Muscle layer of duodenum (tissue), 2 donors: ENCODE measurements around the gene CFAP298.
A peak's percentile ranks its signal among the peaks of the same experiment; 100 is the strongest.

Experiments used
- H3K27ac ChIP-seq: one replicate; pipeline ENCODE4 v1.7.0; 2013; ENCODE audit warnings: mild to moderate bottlenecking, low read length
- H3K27me3 ChIP-seq: one replicate; pipeline ENCODE4 v1.7.0; 2013; ENCODE audit warnings: low read depth, mild to moderate bottlenecking, control low read depth, low read length
- H3K36me3 ChIP-seq, 2 donors: one replicate each; pipeline ENCODE4 v1.7.0; 2013; ENCODE audit warnings: low read length in 2 of 2, control low read depth in 1 of 2, mild to moderate bottlenecking in 1 of 2; ENCODE audit not compliant: insufficient read depth in 2 of 2, control insufficient read depth in 1 of 2
- H3K4me1 ChIP-seq, 2 donors: one replicate each; pipeline ENCODE4 v1.7.0; 2013; ENCODE audit warnings: low read length in 2 of 2, mild to moderate bottlenecking in 2 of 2, control low read depth in 1 of 2, moderate library complexity in 1 of 2; ENCODE audit not compliant: insufficient read depth in 2 of 2, control insufficient read depth in 1 of 2
- H3K4me3 ChIP-seq, 2 donors: one replicate each; pipeline ENCODE4 v1.7.0; 2013; ENCODE audit warnings: low read length in 2 of 2, low read depth in 1 of 2, mild to moderate bottlenecking in 1 of 2
- H3K9me3 ChIP-seq, 2 donors: one replicate each; pipeline ENCODE4 v1.7.0; 2013; ENCODE audit warnings: low read length in 2 of 2, control low read depth in 1 of 2, mild to moderate bottlenecking in 1 of 2; ENCODE audit not compliant: control insufficient read depth in 1 of 2
- donor health status: healthy.

Gene CFAP298

GRCh38 chr21:32578107-32578691 lies 34.0 kb downstream of the CFAP298 start:
- no peaks in the 10 kb centered on the region for H3K36me3 ChIP-seq
- no peak overlapping the region for H3K27ac ChIP-seq
- no peaks in the 10 kb centered on the region for H3K27me3 ChIP-seq
- H3K4me1 ChIP-seq = no peaks in the 10 kb centered on the region
- no peak overlapping the region for H3K4me3 ChIP-seq
- no peaks in the 10 kb centered on the region for H3K9me3 ChIP-seq

DNA sequence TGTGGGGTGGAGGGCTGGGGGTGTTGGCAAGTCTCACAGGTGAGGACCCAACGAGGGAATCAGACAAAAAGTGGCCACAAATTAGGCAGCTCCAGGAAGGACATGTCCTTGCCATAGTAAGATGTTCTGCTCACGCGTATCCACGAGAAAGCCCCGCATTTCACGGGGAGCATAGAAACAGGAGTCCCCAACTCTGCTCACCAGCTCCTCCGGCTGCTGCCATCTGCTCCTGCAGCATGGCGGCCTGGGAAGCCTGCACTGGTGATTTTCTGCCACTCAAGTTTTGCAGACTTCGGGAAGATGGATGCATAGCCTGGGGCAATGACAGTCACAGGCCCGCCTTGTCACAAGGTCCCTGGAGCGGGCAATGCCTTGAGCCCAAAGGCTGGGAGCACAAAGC lies 36.2 kb downstream of the CFAP298 start:
- Histone ChIP-seq H3K36me3 (no peaks in the 10 kb centered on the region), H3K9me3 (no peaks in the 10 kb centered on the region), H3K4me1 (no peaks in the 10 kb centered on the region), H3K27me3 (no peaks in the 10 kb centered on the region), H3K4me3 (no peak overlapping the region), H3K27ac (no peak overlapping the region)

DNA sequence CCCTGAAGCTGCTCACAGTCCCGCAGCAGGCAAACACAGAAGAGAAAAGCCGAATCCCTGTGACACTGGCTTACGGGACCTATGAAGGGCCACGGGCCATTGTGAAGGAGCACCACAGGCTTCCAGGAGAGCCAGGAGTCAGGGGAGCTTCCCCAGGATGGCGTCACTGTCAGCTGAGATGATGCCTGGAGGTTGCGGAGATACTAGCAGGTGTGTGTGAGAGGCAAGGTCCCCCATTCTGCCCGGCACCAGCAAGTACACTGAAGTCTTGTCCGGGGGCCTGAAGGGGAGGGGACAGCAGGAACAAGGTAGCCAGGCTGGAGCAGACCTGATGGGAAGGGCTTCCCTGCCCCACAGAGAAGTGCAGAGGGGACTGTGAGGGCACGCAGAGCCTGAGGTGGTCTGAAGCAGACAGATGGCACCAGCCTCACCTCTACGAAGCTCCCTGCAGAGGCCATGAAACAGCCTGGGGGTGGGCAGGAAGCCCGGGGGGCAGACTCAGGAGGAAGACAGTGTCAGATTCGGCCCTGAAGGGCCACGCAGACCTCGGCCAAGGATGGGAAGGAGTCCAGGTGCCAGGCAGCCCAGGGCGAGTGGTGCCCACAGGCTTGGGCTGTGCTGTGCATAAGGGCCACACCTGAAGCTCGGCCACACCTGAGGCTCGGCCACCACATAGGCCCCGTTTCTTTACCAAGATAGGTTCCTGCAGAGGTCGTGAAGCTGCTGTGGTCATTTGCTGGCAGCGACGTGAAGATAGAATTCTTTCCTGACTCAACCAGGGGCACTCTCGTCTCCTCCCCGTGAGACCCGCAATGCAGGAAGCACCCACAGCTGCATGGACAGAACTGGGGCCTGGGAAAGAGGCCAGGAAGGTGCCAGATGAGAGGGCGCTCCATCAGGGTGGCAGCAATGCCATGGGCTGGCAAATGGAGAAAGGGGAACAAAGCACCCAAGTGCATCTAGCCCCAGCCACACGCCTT lies 36.9 kb downstream of the CFAP298 start:
- H3K9me3 ChIP-seq = no peaks in the 10 kb centered on the region
- H3K27ac ChIP-seq = no peak overlapping the region
- H3K4me3 ChIP-seq = no peak overlapping the region
- H3K4me1 ChIP-seq = no peaks in the 10 kb centered on the region
- H3K36me3 ChIP-seq = no peaks in the 10 kb centered on the region
- H3K27me3 ChIP-seq = no peaks in the 10 kb centered on the region

DNA sequence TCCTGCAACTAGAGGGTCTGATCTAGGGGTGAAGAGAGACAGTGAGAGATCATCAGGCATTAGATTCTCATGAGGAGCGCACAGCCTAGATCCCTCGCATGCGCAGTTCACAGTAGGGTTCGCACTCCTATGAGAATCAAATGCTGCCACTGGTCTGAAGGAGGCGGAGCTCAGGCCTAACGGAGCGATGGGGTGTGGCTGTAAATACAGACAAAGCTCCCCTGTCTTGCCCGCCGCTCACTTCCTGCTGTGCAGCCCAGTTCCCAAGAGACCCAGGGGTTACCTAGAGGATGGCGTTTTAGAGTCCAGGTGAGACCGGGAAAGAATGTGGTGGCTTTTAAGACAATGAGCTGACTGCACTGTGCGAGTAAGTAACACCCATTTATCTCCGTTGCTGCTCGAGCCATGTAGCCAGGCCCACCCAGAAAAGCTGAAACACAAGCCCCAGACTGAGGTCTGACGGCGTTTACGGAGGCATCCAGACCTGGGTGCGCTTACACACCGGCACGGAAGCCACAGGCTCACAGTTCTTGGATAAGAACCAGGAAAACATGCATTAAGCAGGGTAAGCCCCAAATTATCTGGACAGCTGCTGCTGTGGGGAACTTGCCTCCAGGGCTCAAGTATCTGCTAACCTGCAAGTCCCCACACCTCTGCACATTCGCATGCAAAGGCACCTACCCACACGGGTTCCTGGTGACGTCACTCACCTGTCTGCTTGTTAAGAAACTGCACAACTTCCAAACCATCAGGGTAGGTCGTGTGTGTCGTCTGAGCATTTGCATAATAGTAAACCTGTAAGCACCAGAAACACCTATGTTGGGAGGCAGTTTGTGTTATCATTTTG lies 39.4 kb downstream of the CFAP298 start:
- H3K4me3 ChIP-seq = no peak overlapping the region
- H3K9me3 ChIP-seq = no peaks in the 10 kb centered on the region
- no peaks in the 10 kb centered on the region for H3K36me3 ChIP-seq
- H3K27ac ChIP-seq = no peak overlapping the region
- H3K27me3 ChIP-seq = no peaks in the 10 kb centered on the region
- peaks cover 0 to 4% of the 10 kb centered on the region in 2 donors for H3K4me1 ChIP-seq

DNA sequence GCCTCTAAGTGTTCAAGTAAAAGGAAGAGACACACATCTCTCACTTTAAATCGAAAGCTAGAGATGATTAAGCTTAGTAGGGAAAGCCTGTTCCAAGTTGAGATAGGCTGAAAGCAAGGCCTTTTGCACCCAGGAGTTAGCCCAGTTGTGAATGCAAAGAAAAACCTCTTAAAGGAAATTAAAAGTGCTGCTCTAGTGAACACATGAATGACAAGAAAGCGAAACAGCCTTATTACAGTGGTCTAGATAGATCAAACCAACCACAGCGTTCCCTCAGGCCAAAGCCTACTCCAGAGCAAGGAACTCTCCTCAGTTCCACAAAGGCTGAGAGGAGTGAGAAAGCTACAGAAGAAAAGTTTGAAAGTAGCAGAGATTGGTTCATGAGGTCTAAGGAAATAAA lies 41.7 kb downstream of the CFAP298 start:
- Histone ChIP-seq H3K9me3 (no peaks in the 10 kb centered on the region), H3K4me1 (peaks cover 0 to 4% of the 10 kb centered on the region in 2 donors), H3K4me3 (no peak overlapping the region), H3K36me3 (no peaks in the 10 kb centered on the region), H3K27me3 (no peaks in the 10 kb centered on the region), H3K27ac (no peak overlapping the region)

- H3K27me3 ChIP-seq = no peaks in the 10 kb centered on the region
- no peaks in the 10 kb centered on the region for H3K36me3 ChIP-seq
- peak overlapping the region; percentile 51 for H3K27ac ChIP-seq
- H3K9me3 ChIP-seq = peaks cover 0 to 6% of the 10 kb centered on the region in 2 donors
- peak overlapping the region; percentile 72 to 86 for H3K4me3 ChIP-seq
- H3K4me1 ChIP-seq = peaks cover 0 to 4% of the 10 kb centered on the region in 2 donors
These were observed 42.6 kb downstream of the CFAP298 start for GRCh38 chr21:32569261-32570230.

DNA sequence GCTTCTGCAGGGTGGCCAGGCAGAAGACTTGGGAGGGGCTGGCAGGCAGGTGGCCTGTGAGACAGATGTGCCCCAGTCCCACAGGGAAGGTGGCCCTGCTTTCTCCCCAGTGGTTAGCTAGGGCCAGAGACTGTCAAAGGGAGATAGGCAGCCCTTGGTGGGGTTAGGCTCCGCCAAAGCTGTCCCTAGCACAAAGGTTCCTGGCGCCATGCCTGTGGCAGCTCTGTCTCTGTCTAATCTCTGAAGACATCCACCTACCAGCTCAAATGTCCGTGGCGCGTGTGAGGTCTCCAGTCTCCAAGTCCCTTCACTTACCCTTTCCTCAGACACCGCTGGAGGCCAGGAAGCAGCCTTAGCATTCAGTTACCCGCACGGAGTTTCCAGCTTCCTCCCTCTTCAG lies 44.6 kb downstream of the CFAP298 start:
- H3K36me3 ChIP-seq = no peaks in the 10 kb centered on the region
- no peaks in the 10 kb centered on the region for H3K27me3 ChIP-seq

DNA sequence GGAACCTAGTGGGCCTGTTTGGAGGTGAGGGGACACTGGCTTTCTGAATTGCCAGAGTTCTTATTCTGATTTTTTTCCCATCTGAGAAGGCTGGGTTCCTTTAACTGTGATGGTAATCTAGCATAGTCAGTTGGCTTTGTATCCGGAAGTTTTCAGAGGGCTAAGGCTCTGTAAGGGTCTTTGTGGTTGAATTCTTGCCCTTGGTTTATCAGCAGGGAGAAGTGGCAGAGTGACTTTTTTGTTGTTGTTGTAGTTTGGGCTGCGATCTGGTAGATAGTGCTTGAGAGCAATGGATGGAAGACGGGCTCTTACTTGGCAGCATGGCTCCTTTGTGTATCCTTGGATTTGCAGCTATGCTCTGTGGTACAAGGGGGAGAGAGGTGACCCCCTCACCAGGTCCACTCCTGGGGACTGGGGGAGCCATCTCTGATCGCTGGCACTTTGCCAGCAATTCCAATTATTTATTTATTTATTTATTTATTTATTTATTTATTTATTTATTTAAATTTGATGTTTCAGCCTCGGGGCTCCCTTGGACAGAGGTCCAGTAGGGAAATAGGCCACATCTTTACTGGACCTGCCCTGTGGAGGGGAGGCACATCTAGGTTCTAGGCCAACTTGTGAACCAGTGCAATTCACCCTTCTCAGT lies 45.3 kb downstream of the CFAP298 start:
- peaks cover 0 to 8% of the 10 kb centered on the region in 2 donors for H3K9me3 ChIP-seq
- H3K27me3 ChIP-seq = no peaks in the 10 kb centered on the region
- H3K4me1 ChIP-seq = peaks cover 0 to 4% of the 10 kb centered on the region in 2 donors
- no peaks in the 10 kb centered on the region for H3K36me3 ChIP-seq
- no peak overlapping the region for H3K4me3 ChIP-seq
- no peak overlapping the region for H3K27ac ChIP-seq

More for the DNA sequence above, 44.6 kb downstream of the CFAP298 start:
- H3K9me3 ChIP-seq = peaks cover 0 to 8% of the 10 kb centered on the region in 2 donors
- no peak overlapping the region for H3K27ac ChIP-seq
- no peak overlapping the region for H3K4me3 ChIP-seq
- H3K4me1 ChIP-seq = peaks cover 0 to 4% of the 10 kb centered on the region in 2 donors

GRCh38 chr21:32565856-32566465 lies 46.2 kb downstream of the CFAP298 start:
- Histone ChIP-seq H3K4me3 (no peak overlapping the region), H3K9me3 (peaks cover 0 to 8% of the 10 kb centered on the region in 2 donors), H3K4me1 (peaks cover 0 to 4% of the 10 kb centered on the region in 2 donors), H3K27me3 (no peaks in the 10 kb centered on the region), H3K36me3 (no peaks in the 10 kb centered on the region), H3K27ac (no peak overlapping the region)

- Histone ChIP-seq H3K9me3 (peaks cover 0 to 8% of the 10 kb centered on the region in 2 donors), H3K27me3 (no peaks in the 10 kb centered on the region), H3K4me1 (no peaks in the 10 kb centered on the region), H3K4me3 (no peak overlapping the region), H3K27ac (no peak overlapping the region), H3K36me3 (no peaks in the 10 kb centered on the region)
These were observed 49.3 kb downstream of the CFAP298 start for GRCh38 chr21:32562915-32563314.
